ENCODE data around the gene STRN3. TPM values are rescaled to one million over a fixed set of nuclear protein-coding genes. Genes with fewer than 3 reads are reported as not detected.
A peak's percentile ranks its signal among the peaks of the same experiment; 100 is the strongest.

STRN3 gene
- total and polyA plus RNA-seq, 2 of the 8 experiments (the other 6 are each of a cell fraction or from before 2014, with no cell fraction given) = 8.7 to 38.1 TPM

DNA sequence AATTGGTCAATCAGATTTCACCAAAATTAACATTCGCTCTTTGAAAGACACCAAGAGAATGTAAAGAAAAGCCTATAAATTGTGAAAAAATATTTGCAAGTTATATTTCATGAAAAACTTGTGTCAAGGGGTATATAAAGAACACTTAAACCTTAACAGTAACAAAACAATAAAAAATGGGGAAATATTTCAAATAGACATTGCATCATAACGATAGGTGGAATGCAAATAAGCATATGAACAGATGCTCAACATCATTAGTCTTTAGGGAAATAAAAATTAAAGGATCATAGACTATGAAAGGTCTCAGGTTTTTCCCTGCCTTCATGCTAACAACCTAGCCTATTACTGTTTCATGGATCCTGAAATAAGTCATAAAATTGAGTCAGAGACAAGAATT, 87.6 kb downstream of the STRN3 start:
- no peak overlapping the region for H2BK120ac ChIP-seq (replicated peaks; ENCODE audit: low read depth, low read length)
- no peaks in the 10 kb centered on the region for H3K79me2 ChIP-seq (ENCODE audit: control insufficient read depth in 1 of 2, insufficient read depth in 2 of 2, low read length in 2 of 2)
- H3K27ac ChIP-seq (ENCODE audit: low read depth, low read length) = no peak overlapping the region
- no peak overlapping the region for H2BK20ac ChIP-seq (ENCODE audit: low read length)
- no peak overlapping the region for H4K8ac ChIP-seq (ENCODE audit: extremely low read depth, insufficient read depth, low read length)
- no peak overlapping the region for H2BK15ac ChIP-seq (ENCODE audit: low read length)
- DNase-seq (ENCODE audit: low read depth in 1 of 2, low spot score in 2 of 2) (no peak), FAIRE-seq (no peak)
- H3K4ac ChIP-seq (replicated peaks; ENCODE audit: insufficient read length, low read depth, low read length) = no peak overlapping the region
- no peak overlapping the region for H3K4me3 ChIP-seq (ENCODE audit: extremely low read depth in 1 of 4, insufficient read depth in 2 of 4, low read depth in 3 of 4, low read length in 4 of 4)
- peaks cover 0 to 1% of the 10 kb centered on the region in 2 experiments for H4K20me1 ChIP-seq (replicated peaks in 1 of 2; ENCODE audit: control insufficient read depth in 1 of 2, insufficient read depth in 2 of 2, low read length in 2 of 2)
- peaks cover 0 to 5% (median 1%) of the 10 kb centered on the region in 4 experiments; a peak in 2 of 7 replicates for H3K4me1 ChIP-seq (replicated peaks in 1 of 4; ENCODE audit: control insufficient read depth in 3 of 4, insufficient read depth in 4 of 4, low read length in 3 of 4)
- H2BK5ac ChIP-seq (ENCODE audit: low read depth, low read length) = no peak overlapping the region
- H3K18ac ChIP-seq (ENCODE audit: extremely low read depth, low read length) = no peak overlapping the region
- POLR2A ChIA-PET (ENCODE audit: partially characterized antibody) = no interaction called here
- no peak overlapping the region for H2AFZ ChIP-seq (ENCODE audit: low read length)
- H4K5ac ChIP-seq (ENCODE audit: insufficient read length, low read depth, low read length) = no peak overlapping the region
- CTCF ChIA-PET (ENCODE audit: partially characterized antibody) = interaction anchor here (0.5 kb wide), 1 partner anchor 260 kb away, joined by 4 read pairs; no protein-coding TSS in a partner anchor
- no peaks in the 10 kb centered on the region for H3K23me2 ChIP-seq (ENCODE audit: low read depth, low read length)
- H3K27me3 ChIP-seq (replicated peaks in 1 of 4; ENCODE audit: control insufficient read depth in 3 of 4, extremely low read depth in 1 of 4, insufficient read depth in 3 of 4, low read length in 3 of 4) = no peaks in the 10 kb centered on the region
- no peak overlapping the region for H3K9ac ChIP-seq (replicated peaks in 1 of 4; ENCODE audit: extremely low read depth in 1 of 4, low read depth in 3 of 4, low read length in 3 of 4)
- no peak overlapping the region for H3K4me2 ChIP-seq (ENCODE audit: insufficient read depth in 1 of 2, low read depth in 2 of 2, low read length in 2 of 2)
- H3K36me3 ChIP-seq (ENCODE audit: control insufficient read depth in 2 of 4, insufficient read depth in 4 of 4, low read length in 3 of 4) = peaks cover 0 to 30% (median 9%) of the 10 kb centered on the region in 4 experiments; a peak in 5 of 8 replicates
- H3K14ac ChIP-seq (ENCODE audit: insufficient read length) = no peak overlapping the region
- H3K9me3 ChIP-seq (ENCODE audit: insufficient read depth in 2 of 2, low read depth in 1 of 2, low read length in 1 of 2) = no peaks in the 10 kb centered on the region
- no peak overlapping the region for H2BK12ac ChIP-seq (ENCODE audit: low read depth, low read length)
- WGBS, 2 experiments (ENCODE audit: extremely low coverage in 1 of 2, insufficient coverage in 1 of 2, insufficient read length in 1 of 2, insufficient replicate concordance in 2 of 2, low coverage in 1 of 2, low lambda C conversion rate in 2 of 2, missing lambda C conversion rate in 1 of 2) = 98% methylated on average over 2 of the region's 2 CpGs; no CpG with 5 or more reads in 1 of the 2 experiments
- no peak overlapping the region for H3K23ac ChIP-seq (ENCODE audit: insufficient read length)
- no peak overlapping the region for H2AK5ac ChIP-seq (ENCODE audit: low read depth, low read length)
- no peak overlapping the region for H3K56ac ChIP-seq (replicated peaks; ENCODE audit: insufficient read length, low read depth, low read length)
- no peak overlapping the region for H4K91ac ChIP-seq (replicated peaks; ENCODE audit: insufficient read length, low read length)
- no peaks in the 10 kb centered on the region for H3K79me1 ChIP-seq (ENCODE audit: low read depth, low read length)
- TF ChIP-seq SAP30 (IDR thresholded peaks at IDR 0.05; ENCODE audit: insufficient read depth, insufficient replicate concordance, low read length) (no peak), NANOG (IDR thresholded peaks at IDR 0.05; ENCODE audit: insufficient read depth, low read depth, low read length, poor library complexity, severe bottlenecking) (no peak), CEBPB (IDR thresholded peaks at IDR 0.05; ENCODE audit: low read depth, low read length) (peak; percentile 63; the same call in 1 of the 2 replicates)

All from H1 (cell line).